GM19035 (cell line): Measurements from ENCODE around the gene HMBS.
"Not testable (repeated sequence)": the region's sequence is repeated elsewhere in the genome, so short reads cannot be mapped to it uniquely, and the experiment has no call there.

Experiments
- ATAC-seq: cut with Tn5 transposase; IDR thresholded peaks from one replicate; pipeline ENCODE4 v1.9.1; 2021; ENCODE audit not compliant: unreplicated experiment

Gene HMBS

DNA sequence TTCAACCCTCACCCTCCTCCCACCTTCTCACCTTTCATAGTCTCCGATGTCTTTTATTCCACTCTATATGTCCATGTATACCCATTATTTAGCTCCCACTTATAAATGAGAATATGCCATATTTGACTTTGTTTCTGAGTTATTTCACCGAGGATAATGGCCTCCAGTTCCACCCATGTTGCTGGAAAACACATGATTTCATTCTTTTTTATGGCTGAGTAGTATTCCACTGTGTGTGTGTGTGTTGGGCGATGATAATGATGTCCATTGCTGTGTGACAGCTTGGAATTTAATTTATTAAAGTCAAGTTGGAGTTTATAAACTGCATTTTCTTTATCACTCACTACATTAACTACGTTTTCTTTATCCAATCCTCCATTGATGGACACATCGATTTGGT, 33.5 kb downstream of the HMBS start:
- ATAC-seq: no peak

DNA sequence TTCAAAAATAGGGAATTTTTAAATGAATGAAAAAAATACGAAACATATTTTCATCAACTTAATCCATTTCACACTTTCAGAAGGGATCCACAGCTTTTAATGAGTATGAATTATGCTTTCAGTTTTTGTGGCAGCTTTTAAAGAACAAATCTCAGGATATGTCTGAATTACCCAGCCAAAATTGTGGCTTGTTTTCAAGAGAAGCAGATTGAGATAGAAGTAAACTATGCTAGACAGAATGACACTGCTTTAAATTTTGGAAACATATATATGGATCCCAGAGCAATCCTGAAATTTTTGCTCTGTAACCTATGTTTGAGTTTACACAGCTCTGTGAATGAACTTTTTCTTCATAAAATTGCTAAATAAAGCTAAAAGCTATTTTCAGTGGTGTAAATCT, 34.3 kb downstream of the HMBS start:
- no peak for ATAC-seq

DNA sequence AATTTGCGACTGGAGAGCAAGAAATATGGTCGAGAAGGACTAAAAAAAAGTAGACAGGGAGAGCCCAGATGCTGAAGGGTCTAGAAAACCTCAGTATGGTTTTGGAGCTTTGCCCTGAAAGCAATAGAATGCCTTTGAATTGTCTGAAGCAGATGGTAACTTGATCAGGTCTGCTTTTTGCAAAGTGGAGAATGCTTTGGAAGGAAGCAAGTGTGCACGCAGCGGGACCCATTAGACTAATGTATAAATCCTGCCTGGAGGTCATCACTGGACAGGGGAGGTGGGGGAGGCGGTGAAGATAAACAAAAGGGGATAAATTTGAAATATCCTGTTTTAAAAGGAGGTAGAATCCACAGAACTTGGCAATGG, 35.9 kb downstream of the HMBS start:
- ATAC-seq: no peak

DNA sequence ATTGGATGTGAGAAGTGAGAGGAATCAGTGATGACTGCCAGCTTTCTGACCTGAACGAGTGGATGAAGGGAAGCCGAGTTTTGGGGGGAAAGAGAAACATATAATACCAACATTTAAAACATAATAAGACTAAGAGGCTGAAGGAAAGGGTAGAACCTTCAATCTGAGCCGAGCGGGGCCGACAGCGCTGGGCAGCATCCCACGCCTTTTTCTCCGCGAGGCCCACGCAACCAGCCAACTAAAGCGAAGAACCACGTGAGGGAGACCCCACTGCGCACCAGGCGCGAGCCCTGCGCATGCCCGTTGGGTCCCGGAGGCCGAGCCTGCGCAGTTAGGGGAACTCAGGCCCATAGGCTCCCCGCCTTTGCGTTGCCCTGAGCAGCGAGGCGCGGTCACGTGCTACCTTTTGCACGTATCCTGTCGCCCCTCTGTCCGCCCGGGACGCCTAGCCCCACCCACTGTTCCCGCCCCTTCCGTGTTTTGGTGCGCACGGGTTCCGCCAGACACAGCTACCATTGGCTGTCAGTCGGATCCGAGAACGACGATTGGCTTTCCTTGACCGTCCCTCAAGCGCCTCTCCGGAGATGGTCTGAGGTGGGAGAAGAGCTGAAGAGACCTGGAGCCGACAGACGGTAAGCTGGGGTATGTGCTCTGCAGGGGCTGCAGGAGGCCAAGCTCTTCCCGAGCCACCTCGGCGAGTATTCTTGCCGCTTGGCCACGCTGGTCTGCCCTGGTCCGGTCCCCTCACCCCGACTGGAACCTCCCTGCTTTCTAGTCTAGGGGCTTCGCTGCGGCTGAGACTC, 36.5 kb downstream of the HMBS start, which contains the start of gene HINFP:
TSS of gene HINFP (plus strand) at position 573 of the 803 bp plus-strand sequence. CDS start 5,365 bp downstream, outside the sequence.
- ATAC-seq: peak; percentile 95

DNA sequence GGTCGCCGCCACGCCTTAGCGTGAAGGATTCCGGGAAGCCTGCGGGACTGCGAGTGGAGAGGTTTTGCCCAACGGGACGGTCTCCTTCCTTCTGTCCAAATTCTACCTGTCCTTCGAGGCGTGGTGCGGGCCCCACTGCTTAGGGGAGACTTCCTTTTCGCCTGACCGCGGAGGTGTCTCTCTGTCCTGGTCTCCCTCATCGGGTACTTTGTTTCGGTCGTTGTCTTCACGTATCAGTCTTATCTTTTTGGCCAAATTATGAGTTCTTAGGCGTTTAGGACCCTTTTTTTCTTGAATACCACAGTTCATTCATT, 37.1 kb downstream of the HMBS start:
- ATAC-seq: peak; percentile 6

- no peak for ATAC-seq
These were observed 41.1 kb downstream of the HMBS start for GRCh38 chr11:119125821-119126220.

DNA sequence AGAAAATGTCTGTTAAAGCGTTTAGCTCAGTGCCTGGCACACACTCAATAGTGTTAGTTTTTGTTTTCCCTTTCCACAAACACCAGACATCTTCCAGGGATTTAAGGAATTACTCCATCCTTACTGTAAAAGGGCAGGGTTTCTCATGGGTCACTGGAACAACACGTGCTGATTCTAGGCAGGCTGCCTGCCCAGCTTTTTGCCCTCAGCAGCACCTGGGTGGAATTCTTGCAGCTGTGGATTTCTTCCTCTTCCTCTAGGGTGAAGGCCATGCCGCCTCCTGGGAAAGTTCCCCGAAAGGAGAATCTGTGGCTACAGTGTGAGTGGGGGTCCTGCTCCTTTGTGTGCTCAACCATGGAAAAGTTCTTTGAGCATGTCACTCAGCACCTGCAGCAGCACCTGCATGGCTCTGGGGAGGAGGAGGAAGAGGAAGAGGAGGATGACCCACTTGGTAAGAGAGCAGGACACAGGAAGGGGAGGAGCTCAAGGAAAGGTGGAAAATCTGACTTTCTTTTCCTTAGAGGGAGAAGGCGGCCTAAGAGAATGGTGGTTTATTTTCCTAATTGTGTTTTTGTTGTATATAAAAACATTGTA, 42.1 kb downstream of the HMBS start:
- ATAC-seq: no peak

DNA sequence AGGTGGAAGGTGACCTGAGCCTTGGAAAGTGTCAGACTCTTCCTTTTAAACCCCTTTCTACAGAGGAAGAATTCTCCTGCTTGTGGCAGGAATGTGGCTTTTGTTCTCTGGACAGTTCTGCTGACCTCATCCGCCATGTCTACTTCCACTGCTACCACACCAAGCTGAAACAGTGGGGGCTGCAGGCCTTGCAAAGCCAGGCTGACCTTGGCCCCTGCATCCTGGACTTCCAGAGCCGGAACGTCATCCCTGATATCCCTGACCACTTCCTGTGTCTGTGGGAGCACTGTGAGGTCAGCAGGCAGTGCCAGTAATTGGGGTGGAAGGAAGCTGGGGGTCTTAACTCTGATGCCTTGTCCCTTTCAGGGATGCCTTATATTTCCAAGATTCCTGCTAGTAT, 46.0 kb downstream of the HMBS start:
- no peak for ATAC-seq

GRCh38 chr11:119134389-119134978, 49.8 kb downstream of the HMBS start:
- ATAC-seq: no peak

DNA sequence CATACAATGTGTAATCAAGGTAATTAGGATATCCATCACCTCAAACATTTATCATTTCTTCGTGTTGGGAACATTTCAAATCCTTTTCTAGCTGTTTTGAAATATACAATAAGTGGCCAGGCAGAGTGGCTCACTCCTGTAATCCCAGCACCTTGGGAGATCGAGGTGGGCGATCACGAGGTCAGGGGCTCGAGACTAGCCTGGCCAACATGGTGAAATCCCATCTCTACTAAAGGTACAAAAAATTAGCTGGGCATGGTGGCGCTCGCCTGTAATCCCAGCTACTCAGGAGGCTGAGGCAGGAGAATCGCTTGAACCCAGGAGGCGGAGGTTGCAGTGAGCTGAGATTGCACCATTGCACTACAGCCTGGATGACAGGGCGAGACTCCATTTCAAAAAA, 54.6 kb downstream of the HMBS start:
- not testable (repeated sequence) for ATAC-seq
